Activated CD4-positive, CD25-positive, alpha-beta regulatory T cell treated with anti-CD3 and anti-CD28 coated beads, Interleukin-2, amount 50 U/mL, for 72 hours (primary cell): ENCODE data around the gene CSN1S1.

Source experiments
- DNase-seq: peaks from one replicate; pipeline ENCODE4 v3.0.0; 2021

The CSN1S1 gene

GRCh38 chr4:69995526-69996016, 64.7 kb downstream of the CSN1S1 start, which contains the start of gene STATH:
Gene STATH, plus strand, starts transcription at chr4:69995966. Its CDS starts 2,472 bp downstream, at chr4:69998438.
- DNase-seq: no peak
